Measurements from ENCODE around the gene TLR3.
"Not testable (repeated sequence)": the region's sequence is repeated elsewhere in the genome, so short reads cannot be mapped to it uniquely, and the experiment has no call there.

The TLR3 gene

DNA sequence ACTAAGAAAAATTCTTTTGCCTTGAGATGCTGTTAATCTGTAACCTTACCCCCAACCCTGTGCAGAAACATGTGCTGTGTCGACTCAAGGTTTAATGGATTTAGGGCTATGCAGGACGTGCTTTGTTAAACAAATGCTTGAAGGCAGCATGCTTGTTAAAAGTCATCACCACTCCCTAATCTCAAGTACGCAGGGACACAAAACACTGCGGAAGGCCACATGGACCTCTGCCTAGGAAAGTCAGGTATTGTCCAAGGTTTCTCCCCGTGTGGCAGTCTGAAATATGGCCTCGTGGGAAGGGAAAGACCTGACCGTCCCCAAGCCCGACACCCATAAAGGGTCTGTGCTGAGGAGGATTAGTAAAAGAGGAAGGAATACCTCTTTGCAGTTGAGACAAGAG lies 18.8 kb upstream of the TLR3 start:
- not testable (repeated sequence) for DNase-seq

DNA sequence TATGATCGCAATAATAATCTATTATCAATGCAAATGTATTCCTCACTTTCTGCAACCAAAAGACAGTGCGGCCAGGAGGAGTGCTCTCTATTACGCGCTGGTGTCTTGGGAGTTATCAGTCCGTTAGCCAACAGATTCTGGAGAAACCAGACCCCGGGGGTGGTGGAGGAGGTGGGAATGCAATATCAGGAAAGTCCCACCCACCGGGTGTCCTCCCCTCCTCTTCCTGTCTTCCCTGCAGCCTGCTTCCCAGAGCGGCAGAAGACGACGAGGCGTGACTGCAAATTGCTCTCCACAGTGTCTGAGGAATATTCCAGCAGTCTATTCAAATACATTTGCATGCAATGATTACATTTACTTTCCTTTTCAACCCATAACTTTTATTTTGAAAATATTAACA lies 17.9 kb upstream of the TLR3 start:
- DNase-seq: no peak

DNA sequence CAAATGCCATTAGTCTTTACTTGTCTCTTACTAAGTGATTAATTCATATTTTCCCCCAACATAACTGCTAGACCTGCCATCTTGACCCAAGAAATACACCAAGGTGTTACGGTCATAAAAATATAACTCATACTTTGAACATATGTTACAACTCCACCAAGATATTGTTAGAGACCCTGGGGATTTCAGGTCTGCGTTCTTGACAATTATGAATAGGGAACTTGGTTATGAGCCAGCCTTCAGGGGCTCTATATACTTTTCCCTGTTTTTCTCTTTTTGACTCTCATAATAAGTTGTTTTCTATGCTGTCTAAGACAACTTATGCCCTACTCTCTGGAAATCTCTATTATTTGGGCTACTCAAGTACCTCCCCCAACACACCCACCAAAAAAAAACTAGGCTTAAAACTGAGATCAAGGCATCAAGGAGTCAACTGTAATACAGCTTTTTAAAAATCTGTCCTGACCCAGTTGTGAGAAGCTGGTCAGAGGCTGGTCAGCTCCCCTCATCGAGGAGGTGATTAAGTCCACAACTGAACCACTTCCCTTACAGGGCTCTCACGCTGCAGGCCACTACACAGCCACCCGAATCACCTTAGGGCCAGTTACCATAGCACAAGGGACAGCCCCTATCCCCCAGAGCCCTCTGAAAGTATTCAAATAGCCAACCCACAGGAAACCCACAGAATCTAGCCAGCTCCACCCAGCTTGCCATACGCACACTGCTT lies 10.5 kb upstream of the TLR3 start:
- DNase-seq: no peak

DNA sequence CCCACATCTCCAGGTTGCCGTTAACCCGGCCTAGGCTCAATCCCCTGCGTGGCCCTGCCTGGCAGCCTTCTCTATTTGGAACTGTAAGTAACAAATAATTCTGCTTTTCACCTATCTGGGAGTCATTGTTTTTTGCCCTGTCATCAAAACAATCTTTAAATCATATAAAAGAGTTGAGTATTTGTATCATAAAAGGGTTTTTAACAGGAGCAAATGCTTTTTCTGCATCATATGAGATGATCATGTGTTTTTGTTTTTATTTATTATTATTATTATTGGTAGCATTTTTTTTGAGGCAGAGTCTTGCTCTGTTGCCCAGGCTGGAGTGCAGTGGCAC lies 10.0 kb upstream of the TLR3 start:
- DNase-seq: no peak

DNA sequence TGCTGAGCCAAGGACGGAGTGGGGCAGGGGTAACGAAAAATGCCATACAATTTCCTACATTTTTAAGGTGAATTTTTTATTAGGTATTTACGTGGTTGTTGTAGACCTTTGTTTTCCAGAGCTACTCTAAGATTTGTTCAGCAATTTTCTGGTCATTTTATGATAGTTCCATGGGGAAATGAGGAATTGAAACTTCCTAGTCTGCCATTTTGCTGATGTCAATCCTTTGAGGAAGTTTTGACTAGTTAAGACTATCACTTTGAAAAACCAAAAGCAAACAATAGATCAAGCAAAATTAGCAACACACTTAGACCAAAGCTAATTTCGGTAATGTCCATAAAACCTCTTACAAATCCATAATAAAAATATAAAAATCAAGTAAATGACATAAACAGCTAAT lies 7.0 kb upstream of the TLR3 start:
- DNase-seq: no peak

DNA sequence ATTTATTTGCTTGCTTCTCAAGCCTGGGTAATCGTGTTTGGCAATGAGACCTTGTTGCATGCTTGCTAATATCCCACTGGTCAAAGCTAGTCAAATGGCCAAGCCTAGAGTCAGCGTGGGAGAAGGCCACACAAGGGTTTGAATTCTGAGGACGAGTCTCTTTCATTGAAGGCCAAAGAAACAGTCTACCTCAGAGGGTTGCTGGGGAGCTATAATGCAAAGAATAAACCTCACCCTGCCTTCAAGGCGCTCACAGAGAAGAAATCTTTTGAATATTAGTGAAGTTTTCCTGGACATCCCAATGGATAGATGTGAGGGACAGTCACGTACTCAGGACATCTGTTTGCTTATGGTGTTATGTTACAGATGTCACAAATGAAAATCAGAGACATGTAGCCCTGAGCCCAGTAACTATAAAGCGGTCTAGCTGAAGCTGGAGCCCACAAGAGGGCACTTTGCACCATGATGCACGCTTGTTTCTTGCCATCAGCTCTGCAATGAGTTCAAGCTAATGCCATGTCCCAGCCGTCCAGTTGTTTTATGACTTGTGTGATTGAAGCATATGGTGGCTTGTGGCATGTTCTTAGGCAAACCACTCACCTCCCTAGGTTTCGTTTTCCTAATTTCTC lies 1.1 kb upstream of the TLR3 start:
- DNase-seq: peak; percentile 41

DNA sequence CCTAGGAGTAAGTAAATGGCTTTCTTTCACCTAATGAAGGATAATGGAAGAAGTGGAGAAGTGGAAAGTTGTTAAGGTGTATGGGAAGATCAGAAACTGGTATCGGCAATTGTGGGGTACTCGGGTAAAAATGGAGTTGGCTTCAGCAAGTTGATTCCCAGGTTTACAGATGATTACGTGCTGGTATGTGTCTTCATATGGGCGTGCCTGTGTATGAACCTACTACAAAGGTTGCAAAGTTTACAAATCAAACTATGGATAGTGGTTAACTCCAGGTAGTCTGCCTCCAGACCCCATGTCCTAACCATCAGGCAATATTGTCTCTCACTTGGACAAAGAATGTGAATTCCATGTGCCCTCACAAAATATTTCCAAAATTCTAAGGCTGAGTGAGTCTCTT lies 773 bp downstream of the TLR3 start:
- DNase-seq: no peak

DNA sequence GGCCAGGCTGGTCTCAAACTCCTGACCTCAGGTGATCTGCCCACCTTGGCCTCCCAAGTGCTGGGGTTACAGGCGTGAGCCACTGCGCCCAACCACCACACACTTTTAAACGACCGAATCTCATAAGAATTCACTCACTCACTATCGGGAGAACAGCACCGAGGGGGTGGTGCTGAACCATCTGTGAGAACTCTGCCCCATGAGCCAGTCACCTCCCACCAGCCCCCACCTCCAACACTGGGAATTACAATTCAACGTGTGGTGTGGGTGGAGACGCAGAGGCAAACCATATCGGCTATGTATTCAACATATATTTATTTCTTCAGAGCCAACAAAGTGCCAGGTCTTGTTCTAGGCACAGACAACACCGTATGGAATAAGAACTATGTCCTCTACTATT lies 3.6 kb downstream of the TLR3 start:
- no peak for DNase-seq

DNA sequence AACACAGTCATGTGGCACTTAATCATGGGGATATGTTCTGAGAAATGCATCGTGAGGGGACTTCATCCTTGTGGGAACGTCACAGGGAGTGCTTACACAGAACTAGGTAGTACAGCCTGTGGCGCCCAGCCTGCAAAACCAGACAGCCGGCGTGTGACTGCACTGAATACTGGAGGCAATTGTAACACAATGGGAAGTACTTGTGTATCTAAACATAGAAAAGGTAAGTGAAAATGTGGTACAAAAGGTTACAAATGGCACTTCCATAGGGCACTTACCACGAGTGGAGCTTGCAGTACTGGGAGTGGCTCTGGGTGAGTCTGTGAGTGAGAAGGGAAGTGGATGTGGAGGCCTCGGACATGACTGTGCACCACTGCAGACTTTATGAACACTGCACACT lies 5.2 kb downstream of the TLR3 start:
- DNase-seq: no peak

DNA sequence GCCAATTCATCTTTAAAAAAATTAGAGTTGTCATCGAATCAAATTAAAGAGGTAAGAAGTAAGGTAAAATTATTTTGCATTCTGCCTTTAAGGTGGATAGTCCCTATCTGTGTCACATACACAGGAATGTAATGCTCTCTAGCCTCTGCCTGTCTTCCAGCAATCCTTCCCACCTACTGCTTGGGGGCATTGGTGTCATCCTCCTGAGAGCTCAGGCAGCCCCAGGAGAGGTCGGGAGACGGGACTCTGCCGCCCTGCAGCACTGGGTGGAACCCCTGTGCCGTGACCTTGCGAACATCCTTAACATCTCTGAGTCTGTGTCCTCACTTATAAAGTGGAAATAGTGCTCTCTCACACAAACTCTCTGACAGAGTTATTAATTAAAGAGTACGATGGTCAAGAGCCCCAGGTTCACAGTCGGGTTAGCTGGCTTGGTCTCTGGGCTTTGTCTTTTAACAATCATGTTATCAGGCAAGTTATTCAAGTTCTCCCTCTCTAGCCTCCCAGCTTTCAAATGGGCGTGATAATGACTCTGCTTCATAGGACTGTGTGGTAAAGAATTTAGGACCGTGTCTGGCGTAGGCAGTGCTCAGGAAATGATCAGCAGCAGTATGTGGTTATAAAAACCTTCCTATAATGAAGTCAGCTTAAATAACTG lies 10.2 kb downstream of the TLR3 start:
- DNase-seq: no peak

DNA sequence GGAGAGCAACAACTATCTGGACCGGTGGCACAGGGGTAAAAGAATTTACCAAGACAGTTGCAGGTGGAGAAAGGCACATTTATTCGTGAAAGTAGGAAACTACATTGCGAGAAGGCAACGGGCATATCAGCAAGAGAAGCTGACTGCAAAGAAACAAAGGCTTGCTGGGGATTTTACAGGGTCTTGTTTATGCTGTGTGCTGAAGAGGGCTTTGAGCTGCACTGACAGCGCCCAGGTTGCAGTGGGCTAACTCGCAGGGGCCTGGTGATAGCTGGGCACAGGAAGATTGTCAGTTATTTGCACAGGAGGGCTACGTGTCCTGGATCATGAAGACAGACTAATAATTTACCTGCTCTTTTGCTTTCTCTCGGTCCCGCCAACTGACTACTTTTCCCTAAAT lies 10.7 kb downstream of the TLR3 start:
- DNase-seq: no peak

DNA sequence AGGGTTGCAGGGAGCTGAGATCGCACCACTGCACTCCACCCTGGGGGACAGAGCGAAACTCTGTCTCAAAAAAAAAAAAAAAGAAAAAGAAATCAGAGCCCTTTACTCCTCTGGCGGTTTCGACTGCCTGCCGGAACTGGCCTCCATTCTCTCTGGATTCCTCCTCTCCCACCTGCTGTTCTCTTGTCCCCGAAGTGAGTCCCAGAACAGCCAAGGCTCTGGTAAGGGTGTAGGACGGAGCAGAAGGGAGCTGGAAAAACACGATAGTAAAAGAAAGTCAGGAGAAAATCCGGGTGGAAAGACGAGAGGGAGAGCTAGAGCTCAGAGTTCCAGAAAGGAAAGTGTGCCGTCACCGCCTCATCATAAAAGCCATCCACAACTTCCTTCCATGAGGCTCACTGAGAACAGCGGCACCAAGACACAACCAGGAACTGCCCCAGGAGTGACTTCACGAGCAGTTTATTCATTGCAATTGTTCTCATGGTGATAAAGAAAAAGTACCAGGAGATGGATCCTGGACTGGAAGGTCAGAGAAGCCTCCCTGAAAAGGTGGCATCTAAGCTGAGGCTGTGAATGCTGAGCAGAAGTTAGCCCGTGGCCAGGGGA lies 12.3 kb downstream of the TLR3 start:
- DNase-seq: no peak

DNA sequence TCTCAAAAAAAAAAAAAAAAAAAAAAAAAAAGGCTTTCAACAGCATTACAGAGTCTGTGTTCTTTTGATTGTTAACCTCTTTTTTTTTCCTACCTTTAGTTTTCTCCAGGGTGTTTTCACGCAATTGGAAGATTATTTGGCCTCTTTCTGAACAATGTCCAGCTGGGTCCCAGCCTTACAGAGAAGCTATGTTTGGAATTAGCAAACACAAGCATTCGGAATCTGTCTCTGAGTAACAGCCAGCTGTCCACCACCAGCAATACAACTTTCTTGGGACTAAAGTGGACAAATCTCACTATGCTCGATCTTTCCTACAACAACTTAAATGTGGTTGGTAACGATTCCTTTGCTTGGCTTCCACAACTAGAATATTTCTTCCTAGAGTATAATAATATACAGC lies 13.3 kb downstream of the TLR3 start:
- no peak for DNase-seq

DNA sequence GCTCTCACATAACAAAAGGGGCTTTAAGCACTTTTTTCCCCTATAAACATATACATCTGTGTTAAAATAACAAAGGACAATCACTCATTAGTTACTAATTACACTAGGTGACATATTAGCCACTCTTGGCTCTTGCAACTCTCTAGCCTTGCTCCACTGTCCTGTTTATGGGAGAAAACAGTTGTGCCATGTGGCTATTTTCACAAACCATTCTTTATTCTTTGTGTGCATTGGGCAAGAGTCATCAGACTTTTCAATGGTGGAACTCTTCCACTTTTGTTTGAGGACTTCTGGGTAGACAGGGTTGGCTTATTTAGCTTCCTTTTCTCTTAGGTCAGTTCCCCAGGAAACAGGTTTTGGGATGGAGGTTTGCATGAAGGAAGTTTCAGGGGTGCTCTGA lies 19.6 kb downstream of the TLR3 start:
- DNase-seq: no peak

DNA sequence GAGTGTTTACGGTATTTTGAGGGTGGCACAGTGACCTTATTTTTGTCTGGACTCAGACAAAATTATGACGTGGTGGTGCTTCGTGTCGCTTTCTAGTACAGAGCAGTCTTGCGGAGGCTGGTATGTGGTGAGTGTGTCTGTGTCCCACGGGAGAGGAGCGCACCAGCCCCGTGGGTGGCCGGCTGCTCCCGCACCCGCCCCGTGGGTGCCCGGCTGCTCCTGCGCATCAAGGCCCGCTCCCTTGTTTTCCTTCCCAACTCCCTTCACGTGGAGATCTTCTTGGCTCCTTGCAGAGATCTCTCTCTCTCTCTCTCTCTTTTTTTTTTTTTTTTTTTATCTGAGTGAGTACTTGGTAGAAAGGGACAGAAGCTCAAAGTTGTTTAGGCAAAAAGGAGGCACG lies 23.3 kb downstream of the TLR3 start:
- DNase-seq: no peak

DNA sequence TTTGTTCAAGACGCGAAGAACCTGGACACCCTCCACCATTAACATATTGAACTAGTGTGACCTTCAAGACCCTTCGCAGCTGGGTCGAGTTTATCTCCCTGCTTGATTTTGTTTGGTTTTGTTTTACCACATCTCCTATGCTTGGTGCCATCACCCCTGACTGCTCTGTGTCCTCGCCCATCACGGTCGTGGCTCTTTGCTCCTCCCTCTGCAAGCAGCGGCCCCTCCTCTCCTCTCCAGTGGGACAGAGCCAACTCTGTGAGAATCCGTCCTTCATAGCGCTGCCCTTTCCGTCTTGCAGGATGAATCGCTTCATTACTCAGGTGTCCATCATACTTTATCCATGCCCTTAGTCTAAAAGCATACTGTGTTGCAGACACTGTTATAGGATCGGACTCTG lies 26.4 kb downstream of the TLR3 start:
- no peak for DNase-seq

DNA sequence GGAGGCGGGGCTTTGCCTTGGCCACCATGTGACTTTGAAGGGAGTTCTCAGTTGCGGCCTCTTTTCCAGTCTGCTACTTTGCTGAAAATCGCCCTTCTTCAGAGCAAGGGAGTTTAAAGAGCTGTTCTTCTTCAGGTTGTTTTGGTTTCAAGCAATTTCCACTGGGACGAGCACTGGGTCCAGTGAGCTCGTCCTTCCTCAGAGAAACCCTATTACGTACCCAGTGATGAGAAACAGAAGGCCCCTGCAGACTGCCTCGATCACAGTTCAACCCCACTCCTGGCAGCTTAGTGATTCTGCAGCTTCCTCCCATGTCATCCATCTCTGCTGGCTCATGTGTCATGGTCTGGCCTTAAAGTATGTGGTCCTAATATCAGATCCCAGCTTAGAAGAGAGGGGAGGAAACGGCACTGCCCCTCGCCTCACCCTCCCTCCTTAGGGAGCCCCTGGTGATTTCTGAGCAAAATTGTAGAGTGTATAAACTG lies 27.8 kb downstream of the TLR3 start:
- no peak for DNase-seq

DNA sequence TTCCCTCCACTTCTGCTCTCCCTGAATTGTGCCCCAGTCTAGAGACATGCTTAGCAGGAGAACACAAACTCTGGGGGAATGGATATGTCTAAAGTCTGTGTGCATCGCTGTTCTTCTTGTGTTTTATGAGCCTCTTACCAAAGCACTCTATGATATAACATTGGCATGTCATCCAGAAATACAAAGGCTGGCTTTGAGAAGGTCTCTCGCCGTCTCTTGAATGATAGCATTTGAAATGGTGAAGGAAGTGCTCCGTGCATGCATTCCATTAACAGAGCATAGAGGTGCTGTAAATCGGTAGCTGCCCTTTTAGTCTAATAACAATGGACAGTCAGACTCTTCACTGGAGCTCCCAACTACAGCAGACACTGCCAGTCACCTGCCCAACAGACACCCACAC lies 28.4 kb downstream of the TLR3 start:
- no peak for DNase-seq

DNA sequence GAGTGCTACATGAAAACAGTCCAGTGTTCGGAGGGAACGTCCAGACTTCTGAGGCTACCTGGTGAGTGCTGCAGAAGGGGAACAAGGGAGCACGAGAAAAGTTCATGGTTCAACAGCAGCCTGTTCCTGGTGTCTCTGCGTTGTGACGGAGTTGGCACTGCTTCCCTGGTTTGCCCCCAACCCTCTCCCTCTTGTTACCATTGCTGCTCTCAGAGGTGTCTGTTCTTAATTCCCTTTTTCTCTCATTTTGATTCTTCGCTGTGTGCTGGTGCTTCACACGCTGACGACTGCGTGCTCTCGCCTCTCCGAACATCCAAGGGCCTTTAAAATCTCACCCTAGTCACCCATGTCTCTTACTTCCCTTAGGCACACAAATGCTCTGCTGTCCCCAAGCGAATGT lies 34.0 kb downstream of the TLR3 start:
- DNase-seq: no peak

DNA sequence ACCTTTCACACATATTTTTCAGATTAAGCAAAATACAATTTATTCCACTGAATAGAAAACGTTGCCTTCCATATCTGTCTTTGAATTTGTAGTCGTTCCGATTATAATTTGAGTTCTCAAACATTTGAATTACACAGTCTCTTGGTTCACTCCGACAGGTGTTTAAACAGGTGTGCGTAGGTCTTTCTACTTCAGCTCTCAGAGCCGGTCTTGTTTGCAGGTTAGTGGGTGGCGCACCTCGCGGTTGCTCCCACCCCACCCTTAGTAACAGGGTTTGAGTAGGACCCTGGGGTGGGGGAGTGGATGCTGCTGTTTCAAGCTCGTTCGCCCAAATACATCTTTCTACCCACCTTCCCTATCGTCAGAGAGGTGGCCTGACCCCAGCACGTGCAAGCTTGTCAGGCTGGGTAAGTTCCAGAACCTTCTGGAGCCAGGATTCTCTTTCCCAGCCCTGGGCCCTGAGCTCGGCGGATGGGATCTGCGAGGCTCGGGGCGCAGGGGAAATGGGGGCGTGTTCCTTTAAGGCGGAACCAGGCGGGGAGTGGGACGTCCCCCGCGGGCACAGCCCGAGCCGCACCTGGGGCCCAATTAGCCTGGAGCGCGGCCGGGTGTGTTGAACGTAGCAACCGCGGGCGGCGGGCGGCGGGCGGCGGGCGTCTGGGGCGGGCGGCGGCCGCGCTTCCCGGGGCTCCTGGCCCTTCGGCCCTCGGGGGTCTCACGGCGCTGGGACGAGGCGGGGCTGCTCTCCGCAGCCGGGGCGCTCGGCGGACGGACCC lies 35.3 kb downstream of the TLR3 start, which contains the start of gene FAM149A:
Gene FAM149A (plus strand): TSS at position 591 of the 776 bp plus-strand sequence.
- DNase-seq: peak; percentile 15

DNA sequence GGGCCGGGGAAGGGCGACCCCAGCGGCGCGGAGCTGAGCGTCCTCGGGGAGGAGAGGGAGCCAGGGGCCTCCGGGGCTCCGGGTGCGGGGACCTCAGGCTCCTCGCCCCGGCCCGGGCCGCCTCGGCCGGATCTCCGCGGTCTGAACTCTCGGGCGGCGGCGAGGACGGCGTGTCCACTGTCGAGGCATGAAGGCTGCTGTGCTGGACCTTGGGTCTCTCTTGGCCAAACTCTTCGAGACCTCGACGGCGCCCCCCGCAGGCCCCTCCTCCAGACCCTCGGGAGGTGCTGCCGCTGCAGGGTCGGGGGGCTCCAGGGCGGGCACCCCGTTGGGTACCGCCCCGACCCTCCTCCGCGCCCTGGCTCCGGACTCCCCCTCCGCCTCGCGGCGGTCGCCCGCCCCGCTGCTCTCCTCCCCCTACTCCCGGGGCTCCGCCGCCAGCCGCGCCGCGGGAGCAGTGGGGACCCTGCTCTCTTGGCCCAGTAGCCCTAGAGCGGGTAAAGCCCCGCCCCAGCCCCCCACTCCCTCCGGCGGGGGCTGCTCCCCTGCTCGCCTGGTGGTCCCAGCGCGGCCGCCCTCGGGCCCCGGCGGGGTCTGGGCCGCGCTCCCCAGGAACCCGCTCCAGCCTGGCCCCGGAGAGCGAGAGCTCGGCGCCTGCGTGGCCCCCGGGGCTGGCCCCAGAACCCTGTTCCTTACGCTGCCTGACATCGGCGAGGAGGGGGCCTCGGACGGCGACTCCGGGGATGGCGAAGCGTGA lies 36.1 kb downstream of the TLR3 start:
- DNase-seq: no peak

DNA sequence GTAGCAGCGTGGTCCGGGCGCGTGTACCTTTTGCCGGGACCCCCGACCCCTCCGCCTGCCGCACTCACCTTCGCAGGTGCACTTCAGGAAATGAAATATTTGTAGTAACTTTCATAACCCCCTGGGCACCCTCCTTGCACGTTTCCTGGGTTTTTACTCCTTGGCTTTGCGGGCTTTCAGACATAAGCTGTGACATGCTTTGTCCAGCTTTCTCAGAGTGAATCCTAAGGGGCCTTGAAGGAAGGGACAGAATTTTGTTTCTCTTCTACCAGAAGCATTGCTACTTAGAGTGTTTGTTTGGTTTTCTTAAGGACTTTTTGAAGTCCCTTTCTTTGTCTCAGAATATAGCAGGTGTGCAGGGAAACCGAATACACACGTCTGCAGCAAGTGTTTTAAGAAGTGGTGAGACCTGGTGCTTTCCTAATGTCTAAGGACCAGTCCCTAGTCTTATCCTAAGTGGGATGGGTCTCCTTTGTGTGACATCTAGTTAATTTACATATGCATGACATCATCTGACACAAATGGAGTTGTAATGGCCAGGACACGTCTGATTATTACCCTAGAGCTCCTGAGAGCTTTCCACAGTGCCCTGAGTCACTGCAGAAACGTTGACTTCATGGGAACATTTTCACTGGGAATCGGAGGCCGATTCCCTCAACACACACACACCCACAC lies 36.8 kb downstream of the TLR3 start:
- no peak for DNase-seq
